Activated T-helper 1 cell treated with anti-CD3 and anti-CD28 coated beads, Interleukin-2, amount 50 U/mL, for 16 hours (primary cell): ENCODE results near the gene NPW.
A peak's percentile ranks its signal among the peaks of the same experiment; 100 is the strongest.

ENCODE experiments used
- DNase-seq, 2 donors: peaks; one replicate each; pipeline ENCODE4 v3.0.0-alpha.2; 2020; ENCODE audit warnings: low read depth in 1 of 2, low spot score in 1 of 2

Gene NPW

GRCh38 chr16:1984347-1985225 lies 35.0 kb upstream of the NPW start:
- no peak for DNase-seq

GRCh38 chr16:1985466-1986150 lies 34.0 kb upstream of the NPW start:
- no peak for DNase-seq

DNA sequence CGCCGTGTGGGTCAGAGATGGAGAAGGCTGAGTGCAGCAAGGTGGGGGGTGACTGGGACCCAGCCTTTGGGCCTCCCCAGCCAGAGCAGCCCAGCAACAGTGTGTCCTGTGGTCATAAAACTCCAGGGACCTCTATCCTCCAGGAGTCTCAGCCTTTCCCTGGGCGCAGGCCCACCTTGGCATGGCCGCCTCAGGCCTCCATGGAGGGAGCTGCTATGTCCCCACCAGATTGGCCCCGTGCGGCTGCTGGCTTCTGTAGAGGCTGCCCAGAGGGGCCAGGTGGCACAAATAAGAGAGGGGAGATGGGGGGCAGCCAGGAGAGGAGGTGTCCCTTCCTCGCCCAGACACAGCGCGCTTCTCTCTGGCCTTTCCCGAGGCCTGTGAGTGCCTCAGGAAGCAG lies 32.4 kb upstream of the NPW start:
- DNase-seq: no peak

- no peak for DNase-seq
These were observed 30.1 kb upstream of the NPW start, which contains the start of gene SYNGR3 for GRCh38 chr16:1989209-1990100. Gene SYNGR3 (plus strand): TSS chr16:1989970. CDS start chr16:1990103, 133 bp downstream.

- DNase-seq: no peak
These were observed 29.6 kb upstream of the NPW start for GRCh38 chr16:1990101-1990350.

DNA sequence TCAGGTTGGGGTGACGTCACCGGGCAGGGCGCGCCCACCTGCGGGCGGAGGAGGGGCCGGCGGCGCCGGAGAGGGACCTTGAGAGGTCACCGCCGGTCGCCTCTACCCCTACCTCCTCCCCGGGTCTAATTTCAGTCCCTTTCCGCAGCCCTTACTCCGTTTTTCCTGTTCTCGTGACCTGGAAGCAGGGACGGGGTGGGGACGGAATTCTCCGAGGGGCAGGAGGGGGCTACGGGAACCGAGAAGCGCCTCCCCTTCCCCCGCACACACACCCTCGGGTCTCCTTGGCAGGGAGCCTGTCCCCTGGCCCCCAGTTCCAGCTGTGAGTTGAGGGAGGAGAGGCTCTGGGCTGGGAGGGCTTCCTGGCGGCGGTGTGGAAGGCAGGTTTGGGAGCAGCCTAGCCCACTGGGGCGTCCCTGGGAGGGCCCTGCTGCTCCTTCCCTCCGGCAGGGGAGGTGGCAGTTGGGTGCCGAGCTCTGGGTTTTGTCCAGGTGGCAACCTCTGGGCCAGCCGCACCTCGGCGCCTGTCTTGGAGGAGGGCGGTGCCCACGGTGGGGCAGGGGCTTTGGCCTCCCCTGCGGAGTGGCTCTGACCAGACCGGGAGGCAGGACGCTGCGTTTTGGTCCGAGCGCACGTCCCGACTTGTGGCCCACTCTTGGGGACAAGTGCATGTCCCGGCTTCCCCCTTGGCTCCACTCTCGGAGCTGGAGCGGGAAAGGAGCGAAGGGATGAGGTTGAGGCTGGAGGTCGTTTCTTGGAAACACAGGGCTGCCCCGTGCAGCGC lies 29.0 kb upstream of the NPW start:
- DNase-seq: no peak

DNA sequence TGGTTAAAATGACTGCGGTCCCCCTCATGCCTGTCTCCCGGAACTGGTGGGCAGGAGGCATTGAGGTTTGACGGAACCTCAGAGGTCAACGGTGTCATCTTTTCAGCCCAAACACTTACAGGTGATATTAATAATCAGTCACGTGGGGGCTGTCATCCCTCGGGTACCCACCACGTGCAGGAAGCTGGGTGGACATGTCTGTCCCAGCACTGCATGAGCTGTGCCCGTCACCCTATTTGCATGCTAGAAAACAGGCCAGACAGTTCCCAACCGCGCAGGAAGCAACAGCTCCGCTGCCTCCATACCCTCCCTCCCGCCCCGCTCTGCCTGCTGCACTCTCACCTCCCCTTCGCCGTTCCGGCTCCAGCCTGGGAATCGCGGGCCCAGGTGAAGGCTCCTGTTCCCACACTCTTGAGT lies 28.4 kb upstream of the NPW start:
- DNase-seq: no peak

GRCh38 chr16:1991588-1991947 lies 28.0 kb upstream of the NPW start:
- no peak for DNase-seq

GRCh38 chr16:1991948-1992703 lies 27.5 kb upstream of the NPW start:
- peak; percentile 95 to 97 for DNase-seq

DNA sequence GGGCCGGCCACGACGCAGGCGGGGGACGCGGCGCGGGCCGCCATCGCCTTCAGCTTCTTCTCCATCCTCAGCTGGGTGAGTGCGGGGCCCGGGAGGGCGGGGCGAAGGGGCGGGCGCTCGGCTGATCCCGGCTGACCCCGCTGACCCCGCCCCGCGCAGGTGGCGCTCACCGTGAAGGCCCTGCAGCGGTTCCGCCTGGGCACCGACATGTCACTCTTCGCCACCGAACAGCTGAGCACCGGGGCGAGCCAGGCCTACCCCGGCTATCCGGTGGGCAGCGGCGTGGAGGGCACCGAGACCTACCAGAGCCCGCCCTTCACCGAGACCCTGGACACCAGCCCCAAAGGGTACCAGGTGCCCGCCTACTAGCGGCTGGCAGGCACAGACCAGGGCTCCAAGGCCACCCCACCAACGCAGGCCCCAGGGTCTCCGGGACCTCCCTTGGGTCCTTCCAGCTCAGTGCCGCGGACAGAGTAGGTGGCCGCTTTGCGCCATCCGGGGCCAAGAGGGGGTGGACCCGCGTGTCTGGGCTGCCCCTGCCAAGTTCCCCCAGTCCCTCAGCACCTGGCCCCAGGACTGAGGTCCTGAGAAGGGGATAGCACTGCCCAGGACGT lies 26.8 kb upstream of the NPW start:
- no peak for DNase-seq

DNA sequence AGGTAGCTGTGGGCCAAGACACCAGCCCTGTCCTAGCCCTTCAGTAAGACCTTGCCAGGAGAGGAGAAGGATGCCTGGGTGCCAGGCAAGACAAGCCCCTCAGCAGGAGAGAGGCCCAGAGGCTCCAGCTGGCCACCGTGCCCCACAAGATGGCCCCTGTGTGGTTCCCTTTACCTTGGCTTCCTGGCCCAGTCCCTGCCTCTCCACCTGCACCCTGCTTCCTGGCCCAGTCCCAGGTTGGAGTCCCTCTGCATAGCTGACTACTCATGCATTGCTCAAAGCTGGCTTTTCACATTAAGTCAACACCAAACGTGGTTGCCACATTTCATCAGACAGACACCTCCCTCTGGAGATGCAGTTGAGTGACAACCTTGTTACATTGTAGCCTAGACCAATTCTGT lies 25.9 kb upstream of the NPW start:
- no peak for DNase-seq

GRCh38 chr16:1997494-1998359 lies 21.9 kb upstream of the NPW start:
- no peak for DNase-seq

- no peak for DNase-seq
These were observed 21.2 kb upstream of the NPW start for GRCh38 chr16:1998360-1998835.

DNA sequence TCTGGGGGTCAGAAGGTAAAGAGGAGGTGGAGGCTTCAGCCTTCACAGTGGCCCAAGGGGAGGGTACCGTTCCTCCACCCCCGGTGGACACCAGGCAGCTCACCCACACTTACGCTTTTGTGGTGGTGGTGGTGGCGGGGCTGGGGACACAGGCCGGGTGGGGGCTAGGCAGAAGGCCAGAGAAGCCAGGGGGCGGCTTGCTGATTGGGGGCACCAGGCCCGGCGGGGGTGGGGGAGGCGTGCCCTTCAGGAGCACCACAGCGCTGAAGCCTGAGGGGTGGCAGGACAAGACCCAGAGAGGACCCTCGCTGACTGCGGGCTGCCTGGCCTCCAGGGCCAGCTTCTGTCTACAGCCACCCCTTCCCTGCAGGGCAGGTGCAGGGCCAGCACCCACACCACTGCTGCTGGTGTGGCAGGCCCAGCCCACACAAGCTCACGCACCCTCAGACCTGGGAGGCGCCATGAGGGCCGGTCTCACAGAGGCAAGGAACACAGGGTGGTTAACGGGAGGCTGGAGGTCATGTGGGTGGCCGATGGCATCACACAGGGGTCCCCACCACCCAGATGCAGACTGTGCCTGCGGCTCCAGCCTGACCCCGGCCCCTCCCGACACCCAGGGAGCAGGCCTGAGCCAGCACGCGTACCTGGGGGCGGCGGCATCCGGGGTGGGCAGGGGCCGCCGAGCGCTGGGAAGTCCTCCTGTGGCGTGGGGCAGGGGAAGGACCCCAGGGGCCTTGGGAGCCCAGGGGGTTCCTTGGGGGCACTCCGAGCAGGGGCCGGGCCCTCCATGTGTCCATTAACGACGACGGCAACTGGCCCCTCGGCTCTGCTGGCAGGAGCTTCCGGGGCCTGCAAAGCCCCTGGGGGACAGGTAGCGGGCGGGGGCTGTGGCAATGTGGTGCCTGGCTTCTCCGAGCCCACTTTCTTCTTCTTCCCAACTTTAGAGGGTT lies 20.5 kb upstream of the NPW start:
- no peak for DNase-seq

- no peak for DNase-seq
These were observed 19.6 kb upstream of the NPW start for GRCh38 chr16:1999866-2000514.

DNA sequence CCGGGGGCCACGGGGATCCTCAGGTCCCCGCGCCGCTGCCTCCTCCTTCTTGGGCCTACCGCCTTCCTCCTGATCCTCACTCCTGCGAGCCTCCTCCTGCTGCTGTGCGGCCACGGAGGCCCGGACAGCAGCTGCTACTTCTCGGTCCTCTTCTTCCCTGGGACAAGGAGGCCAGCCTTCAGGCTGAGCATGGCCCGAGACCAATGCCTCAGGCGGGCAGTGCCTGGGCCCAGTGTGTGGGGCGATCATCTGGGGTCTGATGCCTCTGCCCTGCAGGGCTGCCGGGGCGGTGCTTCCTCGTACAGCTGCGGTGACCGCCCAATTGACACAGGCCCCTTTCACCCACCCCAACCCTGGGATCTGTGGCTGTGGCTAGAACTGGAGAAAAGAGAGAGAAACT lies 18.6 kb upstream of the NPW start:
- DNase-seq: no peak
